A673 (cell line): Measurements from ENCODE around the gene DUSP5. TPM values are rescaled to one million over a fixed set of nuclear protein-coding genes. Genes with fewer than 3 reads are reported as not detected.

Source experiments
- BruUV-seq: library from RNA; stranded (reverse); fragments of 400-500 nt; replicated peaks from 2 replicates; lab custom pipeline; 2021; lab: Mats Ljungman, UMichigan
- CTCF ChIA-PET: fragments of 300-600 bp; sonication (Branson Sonifier 250); formaldehyde crosslinking; loops from one replicate; lab custom pipeline; 2022; ENCODE audit warnings: antibody characterized with exemption; lab: Charles Lee
- POLR2A ChIA-PET: fragments of 300-600 bp; sonication (Branson Sonifier 250); formaldehyde crosslinking; loops from one replicate; lab custom pipeline; 2022; ENCODE audit warnings: antibody characterized with exemption; ENCODE audit not compliant: low non-redundant PET; lab: Charles Lee
- DNase-seq: peaks from one replicate; pipeline ENCODE4 v3.0.0-alpha.2; 2015; ENCODE audit warnings: low spot score
- H3K27ac ChIP-seq: fragments of 200-600 bp; sonication (generic); 2 replicates; pipeline ENCODE4 v1.5.1; 2016; ENCODE audit warnings: mixed run types, low read depth, mild to moderate bottlenecking, mixed read lengths, antibody characterized with exemption, low read length; ENCODE audit not compliant: poor library complexity, severe bottlenecking
- H3K27me3 ChIP-seq: fragments of 200-600 bp; sonication (generic); replicated peaks from 2 replicates; pipeline ENCODE4 v1.6.1; 2017; ENCODE audit warnings: mixed run types, low read depth, mild to moderate bottlenecking, mixed read lengths, antibody characterized with exemption, low read length; ENCODE audit not compliant: insufficient read depth, poor library complexity
- H3K36me3 ChIP-seq: fragments of 200-600 bp; sonication (generic); 2 replicates; pipeline ENCODE4 v1.6.1; 2016; ENCODE audit warnings: mixed run types, mild to moderate bottlenecking, mixed read lengths, antibody characterized with exemption, low read length; ENCODE audit not compliant: insufficient read depth, poor library complexity, severe bottlenecking
- H3K4me1 ChIP-seq: fragments of 200-600 bp; sonication (generic); 2 replicates; pipeline ENCODE4 v1.6.1; 2017; ENCODE audit warnings: mixed run types, mild to moderate bottlenecking, mixed read lengths, antibody characterized with exemption, low read length; ENCODE audit not compliant: insufficient read depth, poor library complexity, severe bottlenecking
- H3K4me3 ChIP-seq: fragments of 200-600 bp; sonication (generic); 2 replicates; pipeline ENCODE4 v1.5.1; 2016; ENCODE audit warnings: low read depth, mixed run types, mild to moderate bottlenecking, mixed read lengths, low read length; ENCODE audit not compliant: poor library complexity, severe bottlenecking
- H3K9me3 ChIP-seq: fragments of 200-600 bp; sonication (generic); 2 replicates; pipeline ENCODE4 v1.6.1; 2016; ENCODE audit warnings: mixed run types, low read depth, mild to moderate bottlenecking, mixed read lengths, antibody characterized with exemption, low read length; ENCODE audit not compliant: poor library complexity, severe bottlenecking
- EZH2 ChIP-seq: fragments of 200-600 bp; sonication (generic); IDR thresholded peaks from 2 replicates; pipeline ENCODE4 v1.6.1; 2017; ENCODE audit warnings: borderline replicate concordance, low read depth, mild to moderate bottlenecking, mixed read lengths, antibody characterized with exemption, low read length; ENCODE audit not compliant: poor library complexity, severe bottlenecking
- intact Hi-C: fragments of 100-400 bp; cut with micrococcal nuclease; formaldehyde crosslinking; loops from one replicate; pipeline ENCODE4 v1.10.0; 2022; ENCODE audit not compliant: unreplicated experiment
- total RNA-seq: library from RNA; stranded (reverse); gene quantifications from 2 replicates; pipeline ENCODE4 v1.2.3, GENCODE V29; 2021
- TF ChIP-seq, protein P1 (sequence below): fragments of 300-800, 200-600 bp; sonication (generic); conservative IDR thresholded peaks from 2 replicates; pipeline ENCODE4 v1.5.1; 2017; ENCODE audit warnings: low read depth, mild to moderate bottlenecking, antibody characterized with exemption, low read length, moderate library complexity, mixed read lengths

The DUSP5 gene
- total RNA-seq, 1 experiment from 2014 or later: 29.3 TPM

DNA sequence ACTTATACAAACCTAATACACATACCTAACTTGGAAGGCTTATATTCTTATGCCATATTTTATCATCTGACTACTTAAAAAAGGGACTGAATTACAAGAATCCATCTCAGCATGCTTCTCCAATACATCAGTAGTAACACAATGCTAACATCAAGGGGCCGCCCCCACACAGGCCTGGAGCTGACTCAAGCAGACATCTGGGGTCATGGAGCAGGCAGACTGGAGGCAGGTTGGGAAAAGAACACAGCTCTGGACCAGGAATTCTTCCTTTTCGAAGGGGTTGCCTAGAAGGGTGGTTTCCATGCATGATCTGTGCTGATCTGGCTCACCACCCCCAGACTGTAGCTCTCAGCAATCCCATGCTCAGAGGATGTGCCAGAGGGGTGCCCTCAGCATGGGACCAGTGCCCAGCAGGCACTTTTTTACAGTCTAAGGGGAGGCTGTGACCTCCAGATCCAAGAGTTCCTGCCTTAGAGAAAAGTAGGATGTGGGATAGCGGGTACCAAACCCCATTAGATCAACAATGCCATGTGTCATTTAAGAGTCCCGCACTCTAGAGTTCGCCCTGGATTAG, 26.1 kb upstream of the DUSP5 start:
- ChIA-PET POLR2A (no interaction called here), CTCF (interaction anchor here (0.7 kb wide), 1 partner anchor 161 kb away, joined by 4 read pairs; no protein-coding TSS in a partner anchor)
- Histone ChIP-seq H3K27ac (no peak overlapping the region), H3K9me3 (no peaks in the 10 kb centered on the region), H3K36me3 (no peaks in the 10 kb centered on the region), H3K27me3 (no peaks in the 10 kb centered on the region), H3K4me1 (no peaks in the 10 kb centered on the region), H3K4me3 (no peak overlapping the region)
- BruUV-seq: no TSS peak
- no peak for TF ChIP-seq EZH2
- TF ChIP-seq, protein P1, sequence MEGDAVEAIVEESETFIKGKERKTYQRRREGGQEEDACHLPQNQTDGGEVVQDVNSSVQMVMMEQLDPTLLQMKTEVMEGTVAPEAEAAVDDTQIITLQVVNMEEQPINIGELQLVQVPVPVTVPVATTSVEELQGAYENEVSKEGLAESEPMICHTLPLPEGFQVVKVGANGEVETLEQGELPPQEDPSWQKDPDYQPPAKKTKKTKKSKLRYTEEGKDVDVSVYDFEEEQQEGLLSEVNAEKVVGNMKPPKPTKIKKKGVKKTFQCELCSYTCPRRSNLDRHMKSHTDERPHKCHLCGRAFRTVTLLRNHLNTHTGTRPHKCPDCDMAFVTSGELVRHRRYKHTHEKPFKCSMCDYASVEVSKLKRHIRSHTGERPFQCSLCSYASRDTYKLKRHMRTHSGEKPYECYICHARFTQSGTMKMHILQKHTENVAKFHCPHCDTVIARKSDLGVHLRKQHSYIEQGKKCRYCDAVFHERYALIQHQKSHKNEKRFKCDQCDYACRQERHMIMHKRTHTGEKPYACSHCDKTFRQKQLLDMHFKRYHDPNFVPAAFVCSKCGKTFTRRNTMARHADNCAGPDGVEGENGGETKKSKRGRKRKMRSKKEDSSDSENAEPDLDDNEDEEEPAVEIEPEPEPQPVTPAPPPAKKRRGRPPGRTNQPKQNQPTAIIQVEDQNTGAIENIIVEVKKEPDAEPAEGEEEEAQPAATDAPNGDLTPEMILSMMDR: no peak
- intact Hi-C loops: no loop called here
- no peak for DNase-seq

DNA sequence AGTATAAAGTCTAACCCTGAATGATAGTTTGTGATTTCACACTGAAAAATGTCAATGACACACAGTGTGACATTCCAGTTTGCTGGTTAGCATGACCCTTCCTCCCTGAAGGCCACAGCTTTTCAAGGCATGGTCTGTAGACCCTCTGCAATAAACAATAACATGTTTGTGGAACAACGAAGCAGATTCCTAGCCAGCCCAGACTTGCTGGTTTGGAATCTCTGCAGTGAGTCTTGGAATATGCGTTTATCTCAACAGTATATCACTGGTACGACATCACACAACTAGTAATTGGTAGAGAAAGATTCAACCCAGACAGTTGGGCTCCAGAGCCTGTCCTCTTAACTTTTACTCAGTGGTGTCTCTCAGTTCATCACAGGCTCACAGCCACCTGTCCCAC, 23.7 kb upstream of the DUSP5 start:
- BruUV-seq: no TSS peak
- CTCF ChIA-PET: no interaction called here
- no peak overlapping the region for H3K27ac ChIP-seq
- intact Hi-C loops: no loop called here
- H3K4me1 ChIP-seq: no peaks in the 10 kb centered on the region
- no peaks in the 10 kb centered on the region for H3K27me3 ChIP-seq
- H3K36me3 ChIP-seq: no peaks in the 10 kb centered on the region
- DNase-seq: no peak
- H3K9me3 ChIP-seq: no peaks in the 10 kb centered on the region
- no peak overlapping the region for H3K4me3 ChIP-seq
- no peak for TF ChIP-seq EZH2
- TF ChIP-seq, protein P1: no peak
- POLR2A ChIA-PET: no interaction called here

DNA sequence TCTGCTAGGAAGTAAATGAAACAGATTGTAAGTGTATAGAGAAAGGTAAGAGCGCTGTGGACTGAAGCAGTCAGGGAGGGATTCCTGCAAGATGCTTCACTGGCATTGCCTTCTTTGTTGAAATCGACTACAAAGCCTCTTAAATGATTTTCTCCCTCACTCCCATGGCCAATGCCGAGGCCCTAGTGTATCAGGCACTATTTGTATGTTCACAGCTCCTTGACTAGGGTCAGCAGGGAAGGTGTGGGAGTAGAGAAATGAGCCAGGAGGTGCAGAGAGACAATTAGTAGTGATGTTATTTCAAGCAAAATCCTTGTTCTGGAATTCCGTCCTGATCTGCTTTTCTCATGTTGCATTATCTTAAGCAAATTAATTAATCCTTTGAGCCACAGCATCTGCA, 22.9 kb upstream of the DUSP5 start:
- no peak for TF ChIP-seq EZH2
- TF ChIP-seq, protein P1: no peak
- BruUV-seq: no TSS peak
- ChIA-PET POLR2A (no interaction called here), CTCF (no interaction called here)
- no peaks in the 10 kb centered on the region for H3K36me3 ChIP-seq
- no peak for DNase-seq
- no peaks in the 10 kb centered on the region for H3K9me3 ChIP-seq
- intact Hi-C loops: no loop called here
- no peak overlapping the region for H3K4me3 ChIP-seq
- H3K27ac ChIP-seq: no peak overlapping the region
- no peaks in the 10 kb centered on the region for H3K27me3 ChIP-seq
- H3K4me1 ChIP-seq: no peaks in the 10 kb centered on the region
